Mesendoderm (in vitro differentiated cells): ENCODE measurements around the gene CACNA2D2.
A peak's percentile ranks its signal among the peaks of the same experiment; 100 is the strongest.

Source experiments
- DNase-seq: peaks from one replicate; pipeline ENCODE4 v3.0.0; 2013
- H2AK5ac ChIP-seq: 2 replicates; pipeline ENCODE4 v1.6.1; 2013; ENCODE audit warnings: low read length, inconsistent platforms
- H2BK120ac ChIP-seq: 2 replicates; pipeline ENCODE4 v1.6.1; 2013; ENCODE audit warnings: low read depth, mild to moderate bottlenecking, low read length, moderate library complexity, mixed read lengths
- H2BK15ac ChIP-seq: replicated peaks from 2 replicates; pipeline ENCODE4 v1.6.1; 2013; ENCODE audit warnings: low read depth, mild to moderate bottlenecking, moderate library complexity
- H2BK5ac ChIP-seq: 2 replicates; pipeline ENCODE4 v1.6.1; 2013; ENCODE audit warnings: low read length, inconsistent platforms
- H3K18ac ChIP-seq: 2 replicates; pipeline ENCODE4 v1.6.1; 2013; ENCODE audit warnings: mild to moderate bottlenecking, low read length, mixed read lengths
- H3K23ac ChIP-seq: one replicate; pipeline ENCODE4 v1.6.1; 2013; ENCODE audit warnings: low read length
- H3K27ac ChIP-seq: 2 replicates; pipeline ENCODE4 v1.5.1; 2013; ENCODE audit warnings: low read depth, mild to moderate bottlenecking, inconsistent platforms, low read length, moderate library complexity
- H3K27me3 ChIP-seq: 2 replicates; pipeline ENCODE4 v1.6.1; 2013; ENCODE audit warnings: low read length, control low read depth, mild to moderate bottlenecking, inconsistent platforms; ENCODE audit not compliant: insufficient read depth, poor library complexity
- H3K36me3 ChIP-seq: 2 replicates; pipeline ENCODE4 v1.6.1; 2013; ENCODE audit warnings: low read length, inconsistent platforms; ENCODE audit not compliant: control insufficient read depth, insufficient read depth
- H3K4ac ChIP-seq: one replicate; pipeline ENCODE4 v1.6.1; 2013; ENCODE audit warnings: low read depth, mild to moderate bottlenecking, low read length, moderate library complexity
- H3K4me1 ChIP-seq: 2 replicates; pipeline ENCODE4 v1.6.1; 2013; ENCODE audit warnings: low read depth, low read length, inconsistent platforms; ENCODE audit not compliant: control insufficient read depth
- H3K4me2 ChIP-seq: 2 replicates; pipeline ENCODE4 v1.6.1; 2013; ENCODE audit warnings: low read length
- H3K4me3 ChIP-seq: 2 replicates; pipeline ENCODE4 v1.5.1; 2013; ENCODE audit warnings: mild to moderate bottlenecking, low read length
- H3K56ac ChIP-seq: one replicate; pipeline ENCODE4 v1.6.1; 2013; ENCODE audit warnings: low read length
- H3K79me1 ChIP-seq: 2 replicates; pipeline ENCODE4 v1.6.1; 2013; ENCODE audit warnings: low read length, inconsistent platforms
- H3K79me2 ChIP-seq: 2 replicates; pipeline ENCODE4 v1.6.1; 2013; ENCODE audit warnings: mild to moderate bottlenecking, low read length; ENCODE audit not compliant: control insufficient read depth, insufficient read depth
- H3K9ac ChIP-seq: 2 replicates; pipeline ENCODE4 v1.6.1; 2013; ENCODE audit warnings: low read length, inconsistent platforms
- H4K5ac ChIP-seq: one replicate; pipeline ENCODE4 v1.6.1; 2013; ENCODE audit warnings: low read length
- H4K8ac ChIP-seq: one replicate; pipeline ENCODE4 v1.6.1; 2013; ENCODE audit warnings: low read depth, mild to moderate bottlenecking, control low read depth, low read length, moderate library complexity
- WGBS: extraction: QIAGEN DNeasy Blood & Tissue Kit; methylation state at CpG from one replicate; pipeline ENCODE4 v1.1.7; 2013; ENCODE audit warnings: low lambda C conversion rate, missing lambda C conversion rate; ENCODE audit not compliant: insufficient coverage; ENCODE audit errors: extremely low coverage; 5-methylcytosine and 5-hydroxymethylcytosine counted together

The CACNA2D2 gene

GRCh38 chr3:50370594-50370993 lies 132.8 kb downstream of the CACNA2D2 start:
- Histone ChIP-seq H3K27me3 (no peaks in the 10 kb centered on the region), H3K79me1 (no peaks in the 10 kb centered on the region), H3K4me2 (no peak overlapping the region), H2BK120ac (no peak overlapping the region), H4K8ac (no peak overlapping the region), H3K27ac (no peak overlapping the region), H3K56ac (peak overlapping the region; percentile 12), H2BK15ac (no peak overlapping the region), H3K9ac (peak overlapping the region; percentile 20), H3K4me1 (peaks cover 3% of the 10 kb centered on the region), H2BK5ac (no peak overlapping the region), H3K79me2 (no peaks in the 10 kb centered on the region), H3K4ac (no peak overlapping the region), H4K5ac (no peak overlapping the region), H3K18ac (no peak overlapping the region), H3K23ac (no peak overlapping the region), H3K36me3 (no peaks in the 10 kb centered on the region), H2AK5ac (no peak overlapping the region), H3K4me3 (no peak overlapping the region)
- DNase-seq: peak; percentile 56
- no CpG with 5 or more reads among the region's 14 CpGs for WGBS

- no peak overlapping the region for H2BK120ac ChIP-seq
- no peak overlapping the region for H3K9ac ChIP-seq
- peak overlapping the region; percentile 25 for H3K56ac ChIP-seq
- H3K27ac ChIP-seq: no peak overlapping the region
- H2AK5ac ChIP-seq: no peak overlapping the region
- no peaks in the 10 kb centered on the region for H3K79me2 ChIP-seq
- H2BK5ac ChIP-seq: no peak overlapping the region
- no peak overlapping the region for H3K23ac ChIP-seq
- H3K18ac ChIP-seq: no peak overlapping the region
- no peaks in the 10 kb centered on the region for H3K27me3 ChIP-seq
- H3K79me1 ChIP-seq: no peaks in the 10 kb centered on the region
- WGBS: no CpG with 5 or more reads among the region's 9 CpGs
- no peak overlapping the region for H3K4me2 ChIP-seq
- peaks cover 3% of the 10 kb centered on the region for H3K4me1 ChIP-seq
- no peaks in the 10 kb centered on the region for H3K36me3 ChIP-seq
- H4K8ac ChIP-seq: no peak overlapping the region
- H2BK15ac ChIP-seq: no peak overlapping the region
- H4K5ac ChIP-seq: no peak overlapping the region
- no peak overlapping the region for H3K4ac ChIP-seq
- no peak for DNase-seq
- no peak overlapping the region for H3K4me3 ChIP-seq
Observed at GRCh38 chr3:50369012-50369670, 134.3 kb downstream of the CACNA2D2 start.

- Histone ChIP-seq H4K5ac (no peak overlapping the region), H2AK5ac (no peak overlapping the region), H3K36me3 (no peaks in the 10 kb centered on the region), H3K79me2 (no peaks in the 10 kb centered on the region), H3K27me3 (no peaks in the 10 kb centered on the region), H2BK5ac (no peak overlapping the region), H3K27ac (no peak overlapping the region), H3K79me1 (no peaks in the 10 kb centered on the region), H3K18ac (no peak overlapping the region), H3K9ac (peak overlapping the region; percentile 80), H3K4me3 (no peak overlapping the region), H2BK120ac (no peak overlapping the region), H3K23ac (no peak overlapping the region), H4K8ac (no peak overlapping the region), H3K4me1 (no peaks in the 10 kb centered on the region), H3K4ac (no peak overlapping the region), H3K56ac (peak overlapping the region; percentile 65), H2BK15ac (no peak overlapping the region), H3K4me2 (no peak overlapping the region)
- no peak for DNase-seq
- no CpG with 5 or more reads among the region's 5 CpGs for WGBS
Observed at GRCh38 chr3:50365842-50366220, 137.6 kb downstream of the CACNA2D2 start.

DNA sequence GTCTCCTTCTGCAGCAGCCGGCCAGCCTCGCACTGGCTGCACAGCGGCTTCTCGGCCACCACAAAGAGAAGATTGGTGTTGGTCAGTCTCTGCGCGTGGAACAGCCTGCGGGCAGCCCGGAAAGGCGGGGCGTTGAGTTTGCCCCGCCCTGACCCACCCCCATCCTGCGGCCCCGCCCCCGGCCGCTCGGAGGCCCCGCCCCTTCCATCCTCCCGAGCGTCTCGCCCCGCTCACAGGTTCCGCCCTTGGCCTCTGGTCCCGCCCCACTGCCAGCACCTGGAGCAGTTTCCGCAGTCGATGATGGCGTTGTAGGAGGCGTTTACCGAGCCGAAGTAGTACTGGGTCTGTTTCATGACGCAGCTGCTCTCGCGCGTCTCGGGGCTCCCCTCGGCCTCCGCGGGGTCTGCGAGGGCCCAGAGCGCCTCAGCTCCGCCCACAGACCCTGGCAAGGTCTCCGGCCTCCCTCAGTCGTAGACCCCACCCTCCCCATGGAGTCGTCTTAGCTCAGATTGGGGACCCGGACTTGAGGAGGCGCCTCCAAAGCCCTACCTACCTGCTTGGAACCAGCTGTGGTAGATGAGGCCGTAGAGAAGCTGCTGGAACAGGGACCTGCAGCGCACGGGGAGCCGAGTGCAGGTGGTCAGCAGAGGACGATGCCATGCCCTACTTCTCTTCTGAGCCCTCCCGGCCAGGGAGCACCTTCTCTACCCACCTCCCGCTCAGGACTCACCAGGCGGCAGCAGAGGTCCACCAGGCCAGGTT lies 138.2 kb downstream of the CACNA2D2 start:
- Histone ChIP-seq H3K4me2 (peak overlapping the region; percentile 95), H2BK15ac (no peak overlapping the region), H2BK120ac (no peak overlapping the region), H3K56ac (peak overlapping the region; percentile 89), H3K27me3 (no peaks in the 10 kb centered on the region), H3K23ac (no peak overlapping the region), H2AK5ac (no peak overlapping the region), H2BK5ac (no peak overlapping the region), H3K4me3 (peak overlapping the region; percentile 43), H3K27ac (no peak overlapping the region), H3K4me1 (no peaks in the 10 kb centered on the region), H3K36me3 (no peaks in the 10 kb centered on the region), H3K18ac (peak overlapping the region; percentile 10), H4K8ac (no peak overlapping the region), H3K9ac (peak overlapping the region; percentile 80), H3K4ac (no peak overlapping the region), H4K5ac (no peak overlapping the region), H3K79me2 (no peaks in the 10 kb centered on the region), H3K79me1 (no peaks in the 10 kb centered on the region)
- DNase-seq: peak; percentile 93
- no CpG with 5 or more reads among the region's 53 CpGs for WGBS

DNA sequence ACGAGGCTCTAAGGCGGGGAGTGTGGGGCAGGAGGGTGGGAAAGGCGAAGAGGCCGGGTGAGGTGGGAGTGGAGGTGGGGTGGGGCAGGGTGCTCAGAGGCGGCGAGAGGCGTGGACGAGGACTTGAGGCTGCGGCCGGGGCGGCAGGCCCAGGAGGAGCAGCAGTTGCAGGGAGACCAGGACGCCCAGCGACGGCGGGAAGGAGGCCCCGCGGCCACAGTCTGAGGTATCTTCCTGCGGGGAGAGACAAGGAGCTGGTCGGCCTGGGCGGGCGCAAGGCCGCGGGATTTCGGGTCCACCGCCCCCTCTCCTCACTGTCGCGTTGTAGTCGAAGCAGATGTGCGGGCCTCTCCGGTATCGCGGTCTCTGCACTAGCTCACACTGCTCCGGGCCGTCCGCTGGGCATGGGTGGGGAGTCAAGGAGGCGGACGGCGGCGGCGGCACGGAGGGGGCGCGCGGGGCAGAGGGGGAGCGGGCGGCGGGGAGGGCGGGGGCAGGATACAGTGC lies 138.8 kb downstream of the CACNA2D2 start:
- Histone ChIP-seq H3K4me3 (peak overlapping the region; percentile 30), H3K18ac (peak overlapping the region; percentile 10), H3K4me2 (peak overlapping the region; percentile 83), H3K27ac (no peak overlapping the region), H2BK5ac (no peak overlapping the region), H2BK15ac (no peak overlapping the region), H3K79me1 (no peaks in the 10 kb centered on the region), H3K79me2 (no peaks in the 10 kb centered on the region), H4K5ac (no peak overlapping the region), H3K27me3 (no peaks in the 10 kb centered on the region), H3K23ac (no peak overlapping the region), H3K56ac (peak overlapping the region; percentile 89), H3K36me3 (no peaks in the 10 kb centered on the region), H3K9ac (peak overlapping the region; percentile 80), H3K4me1 (peaks cover 3% of the 10 kb centered on the region), H3K4ac (no peak overlapping the region), H4K8ac (no peak overlapping the region), H2AK5ac (no peak overlapping the region), H2BK120ac (no peak overlapping the region)
- no CpG with 5 or more reads among the region's 48 CpGs for WGBS
- DNase-seq: peak; percentile 50
